H1 (cell line): ENCODE measurements around the gene UBR2. TPM values are rescaled to one million over a fixed set of nuclear protein-coding genes. Genes with fewer than 3 reads are reported as not detected.

Source experiments
- CTCF ChIA-PET: fragments of 300-600 bp; sonication (Branson Sonifier 250); formaldehyde crosslinking; loops from one replicate; lab custom pipeline; 2021; ENCODE audit not compliant: partially characterized antibody; lab: Charles Lee
- POLR2A ChIA-PET: fragments of 300-600 bp; sonication (Branson Sonifier 250); formaldehyde crosslinking; loops from one replicate; lab custom pipeline; 2021; ENCODE audit warnings: inconsistent platforms; ENCODE audit not compliant: partially characterized antibody; lab: Charles Lee
- DNase-seq, 2 experiments: peaks; one replicate each; pipeline versions ENCODE4 v3.0.0 to v3.0.0-alpha.2; 2010 to 2022; ENCODE audit warnings: low spot score in 2 of 2, low read depth in 1 of 2, mixed read lengths in 1 of 2
- FAIRE-seq: peaks from 2 replicates; lab custom pipeline; 2011; peaks lifted over from hg19 to GRCh38; lab: Jason Lieb, UNC
- H2AFZ ChIP-seq: 2 replicates; pipeline ENCODE4 v1.8.1; 2012; ENCODE audit warnings: low read length, inconsistent platforms
- H2AK5ac ChIP-seq: 2 replicates; pipeline ENCODE4 v1.6.1; 2013; ENCODE audit warnings: low read depth, low read length
- H2BK120ac ChIP-seq: replicated peaks from 2 replicates; pipeline ENCODE3; 2013; ENCODE audit warnings: low read depth, low read length, inconsistent platforms
- H2BK12ac ChIP-seq: 2 replicates; pipeline ENCODE4 v1.6.1; 2013; ENCODE audit warnings: low read depth, low read length
- H2BK15ac ChIP-seq: 2 replicates; pipeline ENCODE4 v1.6.1; 2013; ENCODE audit warnings: low read length
- H2BK20ac ChIP-seq: 2 replicates; pipeline ENCODE4 v1.6.1; 2013; ENCODE audit warnings: low read length
- H2BK5ac ChIP-seq: 2 replicates; pipeline ENCODE4 v1.6.1; 2013; ENCODE audit warnings: low read depth, low read length
- H3K14ac ChIP-seq: 2 replicates; pipeline ENCODE4 v1.6.1; 2013; ENCODE audit warnings: inconsistent platforms; ENCODE audit not compliant: insufficient read length
- H3K18ac ChIP-seq: 2 replicates; pipeline ENCODE4 v1.6.1; 2013; ENCODE audit warnings: low read length; ENCODE audit errors: extremely low read depth
- H3K23ac ChIP-seq: 2 replicates; pipeline ENCODE4 v1.6.1; 2013; ENCODE audit warnings: inconsistent platforms; ENCODE audit not compliant: insufficient read length
- H3K23me2 ChIP-seq: 2 replicates; pipeline ENCODE4 v1.6.1; 2013; ENCODE audit warnings: low read depth, low read length
- H3K27ac ChIP-seq: 2 replicates; pipeline ENCODE4 v1.6.1; 2011; ENCODE audit warnings: low read depth, low read length, inconsistent platforms
- H3K27me3 ChIP-seq, 4 experiments: replicated peaks in 1 of 4; 1 replicate in 1 of 4; 2 replicates in 3 of 4; pipeline versions ENCODE4 v1.6.1 to v1.8.1; 2011 to 2013; ENCODE audit warnings: low read length in 3 of 4, mild to moderate bottlenecking in 3 of 4, inconsistent platforms in 2 of 4, mixed read lengths in 2 of 4, moderate library complexity in 1 of 4; ENCODE audit not compliant: control insufficient read depth in 3 of 4, insufficient read depth in 3 of 4; ENCODE audit errors: extremely low read depth in 1 of 4
- H3K36me3 ChIP-seq, 4 experiments: 2 replicates each; pipeline versions ENCODE4 v1.6.1 to v1.8.1; 2011 to 2013; ENCODE audit warnings: mild to moderate bottlenecking in 4 of 4, low read length in 3 of 4, moderate library complexity in 2 of 4, control low read depth in 1 of 4, inconsistent platforms in 1 of 4; ENCODE audit not compliant: insufficient read depth in 4 of 4, control insufficient read depth in 2 of 4
- H3K4ac ChIP-seq: replicated peaks from 2 replicates; pipeline ENCODE3; 2013; ENCODE audit warnings: low read length, low read depth, mixed read lengths, inconsistent platforms; ENCODE audit not compliant: insufficient read length
- H3K4me1 ChIP-seq, 4 experiments: replicated peaks in 1 of 4; 1 replicate in 1 of 4; 2 replicates in 3 of 4; pipeline versions ENCODE4 v1.6.1 to v1.8.1; 2011 to 2013; ENCODE audit warnings: low read length in 3 of 4, inconsistent platforms in 2 of 4, mixed read lengths in 1 of 4; ENCODE audit not compliant: insufficient read depth in 4 of 4, control insufficient read depth in 3 of 4
- H3K4me2 ChIP-seq, 2 experiments: 2 replicates each; pipeline versions ENCODE4 v1.6.1 to v1.8.1; 2011 to 2013; ENCODE audit warnings: low read depth in 2 of 2, low read length in 2 of 2, control low read depth in 1 of 2, inconsistent platforms in 1 of 2, mild to moderate bottlenecking in 1 of 2; ENCODE audit not compliant: insufficient read depth in 1 of 2
- H3K4me3 ChIP-seq, 4 experiments: fragments of 200-600, 300-600 bp in 1 of 4; sonication (generic), shearing (Covaris generic), sonication (Bioruptor Twin) in 1 of 4; 2 replicates each; pipeline versions ENCODE4 v1.5.1 to v1.8.1; 2011 to 2016; ENCODE audit warnings: low read length in 4 of 4, low read depth in 3 of 4, control low read depth in 2 of 4, inconsistent platforms in 2 of 4, mild to moderate bottlenecking in 2 of 4, mixed read lengths in 1 of 4, moderate library complexity in 1 of 4; ENCODE audit not compliant: insufficient read depth in 2 of 4; ENCODE audit errors: extremely low read depth in 1 of 4
- H3K56ac ChIP-seq: replicated peaks from 2 replicates; pipeline ENCODE3; 2013; ENCODE audit warnings: low read depth, mild to moderate bottlenecking, mixed read lengths, low read length, inconsistent platforms; ENCODE audit not compliant: insufficient read length
- H3K79me1 ChIP-seq: 2 replicates; pipeline ENCODE4 v1.6.1; 2013; ENCODE audit warnings: low read depth, low read length, control low read depth
- H3K79me2 ChIP-seq, 2 experiments: 2 replicates each; pipeline versions ENCODE4 v1.6.1 to v1.8.1; 2012 to 2013; ENCODE audit warnings: low read length in 2 of 2, mild to moderate bottlenecking in 2 of 2, inconsistent platforms in 1 of 2; ENCODE audit not compliant: insufficient read depth in 2 of 2, control insufficient read depth in 1 of 2
- H3K9ac ChIP-seq, 4 experiments: replicated peaks in 1 of 4; 1 replicate in 1 of 4; 2 replicates in 3 of 4; pipeline versions ENCODE4 v1.6.1 to v1.8.1; 2011 to 2013; ENCODE audit warnings: low read depth in 3 of 4, low read length in 3 of 4, control low read depth in 2 of 4, mild to moderate bottlenecking in 2 of 4, moderate library complexity in 2 of 4, inconsistent platforms in 1 of 4; ENCODE audit errors: extremely low read depth in 1 of 4
- H3K9me3 ChIP-seq, 2 experiments: 2 replicates each; pipeline versions ENCODE4 v1.6.1 to v1.8.1; 2012 to 2013; ENCODE audit warnings: mild to moderate bottlenecking in 2 of 2, moderate library complexity in 2 of 2, control low read depth in 1 of 2, inconsistent platforms in 1 of 2, low read depth in 1 of 2, low read length in 1 of 2, mixed read lengths in 1 of 2; ENCODE audit not compliant: insufficient read depth in 2 of 2
- H4K20me1 ChIP-seq, 2 experiments: replicated peaks in 1 of 2; 2 replicates each; pipeline versions ENCODE3 to v1.8.1; 2011 to 2013; ENCODE audit warnings: inconsistent platforms in 2 of 2, low read length in 2 of 2, mild to moderate bottlenecking in 1 of 2; ENCODE audit not compliant: insufficient read depth in 2 of 2, control insufficient read depth in 1 of 2
- H4K5ac ChIP-seq: 2 replicates; pipeline ENCODE4 v1.6.1; 2013; ENCODE audit warnings: low read length, low read depth, mixed read lengths, inconsistent platforms; ENCODE audit not compliant: insufficient read length
- H4K8ac ChIP-seq: 2 replicates; pipeline ENCODE4 v1.8.0; 2013; ENCODE audit warnings: mild to moderate bottlenecking, moderate library complexity, low read length, inconsistent platforms; ENCODE audit not compliant: insufficient read depth; ENCODE audit errors: extremely low read depth
- H4K91ac ChIP-seq: replicated peaks from 2 replicates; pipeline ENCODE3; 2013; ENCODE audit warnings: low read length, mixed read lengths, inconsistent platforms; ENCODE audit not compliant: insufficient read length
- BRCA1 ChIP-seq: IDR thresholded peaks from 2 replicates; pipeline ENCODE4 v1.6.1; 2012; ENCODE audit warnings: low read depth, low read length, improper control_type of control experiment
- FOSL1 ChIP-seq: IDR thresholded peaks from 2 replicates; pipeline ENCODE4 v1.6.1; 2011; ENCODE audit warnings: mild to moderate bottlenecking, low read depth, low read length, moderate library complexity; ENCODE audit not compliant: insufficient read depth
- JUN ChIP-seq: IDR thresholded peaks from 2 replicates; pipeline ENCODE4 v1.6.1; 2011; ENCODE audit warnings: low read depth, mild to moderate bottlenecking, improper control_type of control experiment, low read length
- KDM1A ChIP-seq: fragments of 200-600, 300-600 bp; sonication (generic); IDR thresholded peaks from 2 replicates; pipeline ENCODE4 v1.7.1; 2016; ENCODE audit warnings: mild to moderate bottlenecking, low read length, borderline replicate concordance
- POU5F1 ChIP-seq: IDR thresholded peaks from 2 replicates; pipeline ENCODE4 v1.6.1; 2011; ENCODE audit warnings: low read depth, mild to moderate bottlenecking, low read length, moderate library complexity
- RBBP5 ChIP-seq: IDR thresholded peaks from 2 replicates; pipeline ENCODE4 v1.7.1; 2012; ENCODE audit warnings: low read depth, mild to moderate bottlenecking, inconsistent platforms, low read length, moderate library complexity, borderline replicate concordance
- SP1 ChIP-seq: IDR thresholded peaks from 2 replicates; pipeline ENCODE4 v1.6.1; 2011; ENCODE audit warnings: low read depth, low read length
- WGBS, 2 experiments: shearing (Covaris generic) in 1 of 2; methylation state at CpG; one replicate each; pipeline versions ENCODE4 v1.1.6 to v1.1.7; 2013 to 2015; ENCODE audit warnings: low lambda C conversion rate in 2 of 2, mixed read lengths in 2 of 2, inconsistent platforms in 1 of 2, low coverage in 1 of 2, missing lambda C conversion rate in 1 of 2; ENCODE audit not compliant: insufficient replicate concordance in 2 of 2, insufficient coverage in 1 of 2, insufficient read length in 1 of 2; ENCODE audit errors: extremely low coverage in 1 of 2, missing lambda C conversion rate in 1 of 2; 5-methylcytosine and 5-hydroxymethylcytosine counted together
- polyA plus RNA-seq, 7 experiments: library from polyadenylated mRNA; depleted of rRNA in 3 of 7; stranded (reverse) in 5 of 7; unstranded in 2 of 7; fragments of >200 nt in 5 of 7; fragments of 200-250 nt in 2 of 7; gene quantifications; 1 replicate in 5 of 7; 2 replicates in 1 of 7; 4 replicates in 1 of 7; pipeline versions ENCODE4 v1.2.1 to v1.2.3, GENCODE V29; 2011 to 2013; ENCODE audit warnings: missing spikeins in 2 of 7, mixed read lengths in 2 of 7
- total RNA-seq: library from RNA; stranded (reverse); fragmentation: NEBNext Ultra II Directional; extraction: Animal tissue kit (Norgen Biotek cat#: 25700); gene quantifications from 2 replicates; pipeline ENCODE4 v1.2.1, GENCODE V29; 2021

The UBR2 gene
- total and polyA plus RNA-seq, 2 of the 8 experiments (the other 6 are each of a cell fraction or from before 2014, with no cell fraction given), result 6.5 to 19.5 TPM

- WGBS, 2 experiments, result 91% methylated on average over 4 of the region's 4 CpGs; no CpG with 5 or more reads in 1 of the 2 experiments
- no peak overlapping the region for H3K9ac ChIP-seq
Observed at GRCh38 chr6:42714098-42714761, 150.4 kb downstream of the UBR2 start.

More at GRCh38 chr6:42714098-42714761, 150.4 kb downstream of the UBR2 start:
- ChIA-PET CTCF (interaction anchor here (0.6 to 1.4 kb wide), 5 partner anchors 13 to 185 kb away, joined by 3 to 5 read pairs (median 3); no protein-coding TSS in a partner anchor), POLR2A (interaction anchor here (0.6 to 2.0 kb wide), 6 partner anchors 10 to 165 kb away, joined by 3 to 9 read pairs (median 4); partner anchors contain the start of genes RPL7L1 and TBCC)
- H2BK12ac ChIP-seq, result no peak overlapping the region
- H3K4me1 ChIP-seq, result peaks cover 2 to 7% (median 4%) of the 10 kb centered on the region in 4 experiments; a peak in 4 of 7 replicates
- peaks cover 5 to 6% of the 10 kb centered on the region in 2 experiments; a peak in 1 of 4 replicates for H3K9me3 ChIP-seq
- no peak overlapping the region for H2AFZ ChIP-seq
- H3K56ac ChIP-seq, result no peak overlapping the region
- no peaks in the 10 kb centered on the region for H3K79me2 ChIP-seq
- no peak overlapping the region for H3K14ac ChIP-seq
- H3K4me3 ChIP-seq, result no peak overlapping the region
- DNase-seq, result no peak
- no peaks in the 10 kb centered on the region for H3K23me2 ChIP-seq
- H2BK20ac ChIP-seq, result no peak overlapping the region
- H3K23ac ChIP-seq, result no peak overlapping the region
- no peaks in the 10 kb centered on the region for H3K79me1 ChIP-seq
- H3K18ac ChIP-seq, result no peak overlapping the region
- H2AK5ac ChIP-seq, result no peak overlapping the region
- FAIRE-seq, result no peak
- no peak overlapping the region for H2BK15ac ChIP-seq
- no peak overlapping the region for H2BK5ac ChIP-seq
- no peak overlapping the region for H3K27ac ChIP-seq
- no peak overlapping the region for H4K91ac ChIP-seq
- no peak for TF ChIP-seq KDM1A
- no peak for TF ChIP-seq JUN
- no peak for TF ChIP-seq SP1
- no peak for TF ChIP-seq BRCA1
- TF ChIP-seq FOSL1, result no peak
- no peak for TF ChIP-seq RBBP5
- TF ChIP-seq POU5F1, result no peak
- no peak overlapping the region for H3K4me2 ChIP-seq
- H2BK120ac ChIP-seq, result no peak overlapping the region
- no peaks in the 10 kb centered on the region for H3K36me3 ChIP-seq
- H4K5ac ChIP-seq, result no peak overlapping the region
- H3K27me3 ChIP-seq, result no peaks in the 10 kb centered on the region; a peak in 1 of 7 replicates
- no peak overlapping the region for H4K8ac ChIP-seq
- H3K4ac ChIP-seq, result no peak overlapping the region
- no peaks in the 10 kb centered on the region for H4K20me1 ChIP-seq
